Neural cell (in vitro differentiated cells): ENCODE data around the gene ERVW-1. TPM values are rescaled to one million over a fixed set of nuclear protein-coding genes. Genes with fewer than 3 reads are reported as not detected.
"Not testable (repeated sequence)": the region's sequence is repeated elsewhere in the genome, so short reads cannot be mapped to it uniquely, and the experiment has no call there.

Source experiments
- H2AFZ ChIP-seq: fragments of 200-600, 300-800 bp; sonication (generic), shearing (Covaris generic); 2 replicates; pipeline ENCODE4 v1.6.0; 2014; ENCODE audit warnings: low read depth, mild to moderate bottlenecking, antibody characterized with exemption, low read length, moderate library complexity
- H3F3A ChIP-seq: fragments of 200-600 bp; shearing (Covaris generic); 2 replicates; pipeline ENCODE4 v1.6.1; 2016; ENCODE audit warnings: mild to moderate bottlenecking, moderate library complexity, mixed read lengths, antibody characterized with exemption, low read length; ENCODE audit not compliant: insufficient read depth, poor library complexity, severe bottlenecking
- H3K27ac ChIP-seq: fragments of 200-600, 300-800 bp; sonication (generic), shearing (Covaris generic); 2 replicates; pipeline ENCODE4 v1.5.1; 2014; ENCODE audit warnings: mild to moderate bottlenecking, low read length, moderate library complexity
- H3K27me3 ChIP-seq: fragments of 300-800, 200-600 bp; sonication (generic), shearing (Covaris generic); 2 replicates; pipeline ENCODE4 v1.6.0; 2014; ENCODE audit warnings: mild to moderate bottlenecking, low read depth, low read length, moderate library complexity; ENCODE audit not compliant: insufficient read depth
- H3K36me3 ChIP-seq: fragments of 300-800, 200-600 bp; sonication (generic), shearing (Covaris generic); 2 replicates; pipeline ENCODE4 v1.5.1; 2014; ENCODE audit warnings: mild to moderate bottlenecking, antibody characterized with exemption, low read length, moderate library complexity; ENCODE audit not compliant: insufficient read depth
- H3K4me2 ChIP-seq: fragments of 300-800, 200-600 bp; sonication (generic), shearing (Covaris generic); 2 replicates; pipeline ENCODE4 v1.6.0; 2014; ENCODE audit warnings: mild to moderate bottlenecking, low read length
- H3K4me3 ChIP-seq: fragments of 300-800, 200-600 bp; sonication (generic), shearing (Covaris generic); 2 replicates; pipeline ENCODE4 v1.5.1; 2014; ENCODE audit warnings: mild to moderate bottlenecking, low read length, moderate library complexity
- H3K79me2 ChIP-seq: fragments of 200-600 bp; shearing (Covaris generic); replicated peaks from 2 replicates; pipeline ENCODE4 v1.6.0; 2014; ENCODE audit warnings: mild to moderate bottlenecking, low read length, moderate library complexity; ENCODE audit not compliant: insufficient read depth
- H3K9ac ChIP-seq: fragments of 300-800, 200-600 bp; sonication (generic), shearing (Covaris generic); 2 replicates; pipeline ENCODE4 v1.6.1; 2016; ENCODE audit warnings: mild to moderate bottlenecking, low read length, mixed read lengths
- H3K9me2 ChIP-seq: fragments of 200-600 bp; shearing (Covaris generic); 2 replicates; pipeline ENCODE4 v1.6.1; 2016; ENCODE audit warnings: mild to moderate bottlenecking, low read length, mixed read lengths; ENCODE audit not compliant: insufficient read depth
- H3K9me3 ChIP-seq: fragments of 200-600, 300-800 bp; sonication (generic), shearing (Covaris generic); 2 replicates; pipeline ENCODE4 v1.6.1; 2016; ENCODE audit warnings: mild to moderate bottlenecking, mixed run types, low read length, moderate library complexity, mixed read lengths
- H4K20me1 ChIP-seq: fragments of 200-600 bp; shearing (Covaris generic); 2 replicates; pipeline ENCODE4 v1.6.1; 2016; ENCODE audit warnings: mild to moderate bottlenecking, mixed run types; ENCODE audit not compliant: insufficient read depth
- CTCF ChIP-seq: fragments of 450-650 bp; IDR thresholded peaks from 2 replicates; pipeline ENCODE4 v1.5.1; 2014; ENCODE audit warnings: antibody characterized with exemption, mild to moderate bottlenecking, moderate library complexity; ENCODE audit not compliant: poor library complexity, severe bottlenecking
- EP300 ChIP-seq: fragments of 450-650 bp; conservative IDR thresholded peaks from 2 replicates; pipeline ENCODE4 v1.6.1; 2014; ENCODE audit warnings: antibody characterized with exemption, mild to moderate bottlenecking, moderate library complexity; ENCODE audit not compliant: poor library complexity, severe bottlenecking
- EZH2 ChIP-seq: fragments of 200-600, 300-800 bp; shearing (Covaris generic), sonication (generic); IDR thresholded peaks from 2 replicates; pipeline ENCODE4 v1.6.1; 2014; ENCODE audit warnings: antibody characterized with exemption, low read length, borderline replicate concordance, mild to moderate bottlenecking; ENCODE audit not compliant: insufficient read depth, poor library complexity, severe bottlenecking
- MXI1 ChIP-seq: fragments of 450-650 bp; conservative IDR thresholded peaks from 2 replicates; pipeline ENCODE4 v1.6.1; 2014; ENCODE audit warnings: antibody characterized with exemption, mild to moderate bottlenecking; ENCODE audit not compliant: poor library complexity, severe bottlenecking
- POLR2AphosphoS5 ChIP-seq: IDR thresholded peaks from 2 replicates; pipeline ENCODE4 v1.6.1; 2012
- RAD21 ChIP-seq: fragments of 450-650 bp; conservative IDR thresholded peaks from 2 replicates; pipeline ENCODE4 v1.6.1; 2014; ENCODE audit warnings: antibody characterized with exemption, mild to moderate bottlenecking, moderate library complexity
- SMC3 ChIP-seq: fragments of 450-650 bp; conservative IDR thresholded peaks from 2 replicates; pipeline ENCODE4 v1.6.1; 2014; ENCODE audit warnings: antibody characterized with exemption, mild to moderate bottlenecking, moderate library complexity; ENCODE audit not compliant: poor library complexity
- TAF1 ChIP-seq: IDR thresholded peaks from 2 replicates; pipeline ENCODE4 v1.6.1; 2012; ENCODE audit warnings: low read depth
- polyA plus RNA-seq: library from polyadenylated mRNA; depleted of rRNA; stranded (reverse); fragments of >200 nt; gene quantifications from 2 replicates; pipeline ENCODE4 v1.2.3, GENCODE V29; 2014
- TF ChIP-seq, protein P1 (sequence below): IDR thresholded peaks from 2 replicates; pipeline ENCODE4 v1.6.1; 2012; ENCODE audit warnings: borderline replicate concordance

The ERVW-1 gene
- polyA plus RNA-seq, 1 donor from 2014 or later = not detected

DNA sequence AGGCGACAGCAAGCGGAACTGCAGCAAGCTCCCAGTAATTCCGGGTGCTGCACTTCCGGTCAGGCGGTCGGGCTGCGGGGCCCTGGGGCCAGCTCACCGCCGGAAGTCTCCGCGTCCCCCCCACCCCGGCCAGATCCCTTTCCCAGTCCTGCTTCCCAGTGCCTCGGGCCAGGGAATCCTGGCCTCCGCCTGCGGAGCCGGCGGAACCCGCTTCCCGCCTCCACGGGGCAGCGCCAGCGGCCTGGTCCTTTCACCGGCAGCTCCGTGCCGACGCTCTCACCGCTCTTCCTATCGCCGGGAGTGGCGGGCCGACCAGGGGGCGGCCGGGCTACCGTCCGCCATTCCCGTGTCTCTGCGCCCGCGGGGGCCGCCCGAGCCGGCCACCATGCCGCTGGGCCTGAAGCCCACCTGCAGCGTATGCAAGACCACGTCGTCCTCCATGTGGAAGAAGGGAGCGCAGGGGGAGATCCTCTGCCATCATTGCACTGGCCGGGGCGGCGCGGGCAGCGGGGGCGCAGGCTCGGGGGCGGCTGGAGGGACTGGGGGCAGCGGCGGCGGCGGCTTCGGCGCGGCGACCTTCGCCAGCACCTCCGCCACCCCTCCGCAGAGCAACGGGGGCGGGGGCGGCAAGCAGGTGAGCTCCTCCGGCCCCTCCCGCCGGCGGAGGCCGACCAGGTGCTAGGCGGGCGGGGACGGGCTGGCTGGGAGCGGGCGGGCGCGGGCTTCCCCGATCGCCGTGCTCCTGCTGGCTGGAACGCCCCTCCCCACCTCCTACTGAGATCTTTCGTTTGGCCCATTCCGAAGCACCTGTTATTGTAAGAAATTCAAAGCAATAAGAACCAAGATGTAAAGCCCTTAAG, 30.2 kb downstream of the ERVW-1 start, which contains the start of gene GATAD1:
GATAD1 (plus strand) TSS at position 138 of the 860 bp plus-strand sequence; CDS start at position 386, 248 bp downstream.
- peak within 1 kb of the TSS; percentile 71 for H3K4me2 ChIP-seq
- peak within 1 kb of the TSS; percentile 84 for H3K27ac ChIP-seq
- H3K9me3 ChIP-seq = no peaks in the 10 kb centered on the region
- peak within 1 kb of the TSS; percentile 95 for H3K9ac ChIP-seq
- H3K9me2 ChIP-seq = no peaks in the 10 kb centered on the region
- peaks cover 5% of the 10 kb centered on the region for H3K36me3 ChIP-seq
- peak within 1 kb of the TSS; percentile 98 for H3K4me3 ChIP-seq
- H3K27me3 ChIP-seq = no peaks in the 10 kb centered on the region
- peak within 1 kb of the TSS; percentile 88 for H2AFZ ChIP-seq
- peak; percentile 29 for TF ChIP-seq TAF1
- no peak for TF ChIP-seq CTCF
- peak; percentile 90 for TF ChIP-seq MXI1
- peak; percentile 22 for TF ChIP-seq SMC3
- no peak for TF ChIP-seq EZH2
- TF ChIP-seq, protein P1, sequence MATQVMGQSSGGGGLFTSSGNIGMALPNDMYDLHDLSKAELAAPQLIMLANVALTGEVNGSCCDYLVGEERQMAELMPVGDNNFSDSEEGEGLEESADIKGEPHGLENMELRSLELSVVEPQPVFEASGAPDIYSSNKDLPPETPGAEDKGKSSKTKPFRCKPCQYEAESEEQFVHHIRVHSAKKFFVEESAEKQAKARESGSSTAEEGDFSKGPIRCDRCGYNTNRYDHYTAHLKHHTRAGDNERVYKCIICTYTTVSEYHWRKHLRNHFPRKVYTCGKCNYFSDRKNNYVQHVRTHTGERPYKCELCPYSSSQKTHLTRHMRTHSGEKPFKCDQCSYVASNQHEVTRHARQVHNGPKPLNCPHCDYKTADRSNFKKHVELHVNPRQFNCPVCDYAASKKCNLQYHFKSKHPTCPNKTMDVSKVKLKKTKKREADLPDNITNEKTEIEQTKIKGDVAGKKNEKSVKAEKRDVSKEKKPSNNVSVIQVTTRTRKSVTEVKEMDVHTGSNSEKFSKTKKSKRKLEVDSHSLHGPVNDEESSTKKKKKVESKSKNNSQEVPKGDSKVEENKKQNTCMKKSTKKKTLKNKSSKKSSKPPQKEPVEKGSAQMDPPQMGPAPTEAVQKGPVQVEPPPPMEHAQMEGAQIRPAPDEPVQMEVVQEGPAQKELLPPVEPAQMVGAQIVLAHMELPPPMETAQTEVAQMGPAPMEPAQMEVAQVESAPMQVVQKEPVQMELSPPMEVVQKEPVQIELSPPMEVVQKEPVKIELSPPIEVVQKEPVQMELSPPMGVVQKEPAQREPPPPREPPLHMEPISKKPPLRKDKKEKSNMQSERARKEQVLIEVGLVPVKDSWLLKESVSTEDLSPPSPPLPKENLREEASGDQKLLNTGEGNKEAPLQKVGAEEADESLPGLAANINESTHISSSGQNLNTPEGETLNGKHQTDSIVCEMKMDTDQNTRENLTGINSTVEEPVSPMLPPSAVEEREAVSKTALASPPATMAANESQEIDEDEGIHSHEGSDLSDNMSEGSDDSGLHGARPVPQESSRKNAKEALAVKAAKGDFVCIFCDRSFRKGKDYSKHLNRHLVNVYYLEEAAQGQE = peak; percentile 93
- TF ChIP-seq EP300 = no peak
- peak; percentile 85 for TF ChIP-seq POLR2AphosphoS5
- TF ChIP-seq RAD21 = no peak
- no peaks in the 10 kb centered on the region for H4K20me1 ChIP-seq
- H3K79me2 ChIP-seq = peaks cover 5% of the 10 kb centered on the region
- peaks cover 2% of the 10 kb centered on the region for H3F3A ChIP-seq

- H2AFZ ChIP-seq = no peak overlapping the region
- peak overlapping the region; percentile 98 for H3K4me3 ChIP-seq
- H4K20me1 ChIP-seq = no peaks in the 10 kb centered on the region
- peaks cover 5% of the 10 kb centered on the region for H3K79me2 ChIP-seq
- H3K9ac ChIP-seq = peak overlapping the region; percentile 95
- TF ChIP-seq, protein P1 = no peak
- TF ChIP-seq RAD21 (peak; percentile 92), TAF1 (no peak), EP300 (no peak), EZH2 (no peak), POLR2AphosphoS5 (no peak), MXI1 (no peak), CTCF (peak; percentile 97), SMC3 (peak; percentile 83)
- H3K9me3 ChIP-seq = no peaks in the 10 kb centered on the region
- peaks cover 2% of the 10 kb centered on the region for H3F3A ChIP-seq
- H3K27me3 ChIP-seq = no peaks in the 10 kb centered on the region
- H3K36me3 ChIP-seq = peaks cover 4% of the 10 kb centered on the region
- H3K4me2 ChIP-seq = no peak overlapping the region
- H3K27ac ChIP-seq = peak overlapping the region; percentile 84
- no peaks in the 10 kb centered on the region for H3K9me2 ChIP-seq
Observed at GRCh38 chr7:92446869-92447344, 30.8 kb downstream of the ERVW-1 start.

DNA sequence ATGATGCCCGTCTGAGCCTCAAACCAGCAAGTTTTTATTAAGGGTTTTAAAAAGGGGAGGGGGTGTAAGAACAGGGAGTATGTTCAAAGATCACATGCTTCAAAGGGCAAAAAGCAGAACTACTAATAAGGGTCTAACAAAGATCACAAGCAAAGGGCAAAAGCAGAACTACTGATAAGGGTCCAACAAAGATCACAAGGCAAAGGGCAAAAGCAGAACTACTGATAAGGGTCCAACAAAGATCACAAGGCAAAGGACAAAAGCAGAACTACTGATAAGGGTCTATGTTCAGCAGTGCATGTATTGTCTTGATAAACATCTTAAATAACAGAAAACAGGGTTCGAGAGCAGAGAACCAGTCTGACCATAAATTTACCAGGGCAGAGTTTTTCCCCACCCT, 35.0 kb downstream of the ERVW-1 start:
- H3K9ac ChIP-seq, H3K27ac ChIP-seq, H3K4me2 ChIP-seq, H3K79me2 ChIP-seq, H4K20me1 ChIP-seq, H3K4me3 ChIP-seq, H3K36me3 ChIP-seq, H3K27me3 ChIP-seq, H3F3A ChIP-seq, H3K9me3 ChIP-seq, H3K9me2 ChIP-seq, H2AFZ ChIP-seq: not testable (repeated sequence)
